HG02571 (cell line): ENCODE results near the gene SCAF8.

Experiments used
- ATAC-seq: cut with Tn5 transposase; IDR thresholded peaks from one replicate; pipeline ENCODE4 v1.9.1; 2021; ENCODE audit warnings: mild to moderate bottlenecking, moderate library complexity; ENCODE audit not compliant: unreplicated experiment

Gene SCAF8

GRCh38 chr6:154830771-154831170, 97.6 kb downstream of the SCAF8 start:
- no peak for ATAC-seq

- no peak for ATAC-seq
These were observed 102.1 kb downstream of the SCAF8 start for GRCh38 chr6:154835307-154835706.

DNA sequence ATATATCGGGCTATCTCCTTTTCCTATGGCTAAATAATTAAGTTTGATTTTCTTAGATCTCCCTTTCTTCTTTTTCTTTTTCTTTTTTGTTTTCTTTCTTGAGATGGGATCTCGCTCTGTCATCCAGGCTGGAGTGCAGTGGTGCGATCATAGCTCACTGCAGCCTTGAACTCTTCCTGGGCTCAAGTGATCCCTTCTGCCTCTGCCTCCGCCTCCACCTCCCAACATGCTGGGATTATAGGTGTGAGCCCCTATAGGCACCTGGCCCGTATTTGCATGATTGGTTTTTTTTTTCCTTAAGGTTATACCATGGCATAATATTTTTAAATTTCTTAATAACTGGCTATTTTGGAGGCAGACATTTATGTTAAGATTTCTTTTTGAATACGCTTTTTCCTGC, 106.3 kb downstream of the SCAF8 start:
- no peak for ATAC-seq

DNA sequence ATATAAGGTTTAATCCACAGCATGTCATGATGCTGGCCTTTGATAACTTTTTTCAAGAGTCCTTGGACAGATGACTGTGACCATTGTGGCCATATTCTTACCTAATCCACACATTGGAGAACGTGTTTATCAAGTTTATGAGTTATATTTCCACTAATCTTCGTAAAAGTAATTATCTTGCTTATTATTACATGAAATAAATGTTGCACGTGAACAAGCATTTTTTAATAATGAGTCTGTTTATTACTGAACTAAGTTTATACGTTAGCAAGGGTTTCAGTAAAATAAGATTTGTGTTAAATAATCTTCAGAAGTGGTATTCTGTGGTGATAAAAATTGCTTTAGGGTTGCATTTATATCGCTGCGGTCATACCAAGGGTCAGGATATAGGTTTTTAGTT, 107.1 kb downstream of the SCAF8 start:
- ATAC-seq: no peak

GRCh38 chr6:154841109-154841508, 107.9 kb downstream of the SCAF8 start:
- no peak for ATAC-seq

DNA sequence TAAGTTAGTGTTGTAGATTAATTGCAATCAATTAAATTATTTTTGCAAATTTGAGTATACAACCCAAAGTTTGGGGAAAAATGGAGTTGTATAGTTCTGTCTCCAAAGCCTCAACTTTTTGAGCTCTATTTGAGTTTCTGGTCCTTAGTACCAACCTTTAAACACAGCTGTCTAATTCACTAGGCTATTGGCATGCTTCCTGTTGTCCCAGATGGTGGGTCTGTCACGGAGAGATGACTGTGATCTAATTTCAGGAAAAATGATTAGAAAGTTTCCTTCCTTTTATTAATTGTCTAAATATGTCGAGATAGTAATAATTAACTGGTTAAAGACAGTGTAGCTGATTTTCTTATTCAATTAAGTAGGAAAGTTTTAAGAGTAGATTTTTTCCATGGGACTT, 109.6 kb downstream of the SCAF8 start:
- ATAC-seq: no peak

- ATAC-seq: no peak
These were observed 114.1 kb downstream of the SCAF8 start for GRCh38 chr6:154847318-154847717.

GRCh38 chr6:154848580-154848979, 115.4 kb downstream of the SCAF8 start:
- no peak for ATAC-seq

DNA sequence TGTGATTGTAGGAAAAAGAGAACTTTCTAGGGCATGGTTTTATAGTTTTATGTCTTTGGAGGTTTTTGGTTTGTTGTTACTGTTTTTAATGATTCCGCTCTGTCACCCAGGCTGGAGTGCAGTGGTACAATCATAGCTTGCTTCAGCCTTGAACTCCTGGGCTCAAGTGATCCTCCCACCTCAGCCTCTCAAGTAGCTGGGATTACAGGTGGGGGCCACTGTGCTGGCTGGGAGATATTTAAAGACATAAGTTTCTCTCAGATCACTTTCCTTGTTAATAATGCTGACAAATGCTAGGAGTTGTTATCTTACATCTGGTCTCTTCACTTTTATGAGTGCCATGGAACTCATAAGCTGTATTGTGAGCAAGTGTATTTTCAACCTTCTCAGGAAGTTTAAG, 116.3 kb downstream of the SCAF8 start:
- ATAC-seq: no peak

GRCh38 chr6:154852687-154853086, 119.5 kb downstream of the SCAF8 start:
- no peak for ATAC-seq

- ATAC-seq: no peak
These were observed 124.3 kb downstream of the SCAF8 start for GRCh38 chr6:154857529-154857928.

GRCh38 chr6:154861825-154862224, 128.6 kb downstream of the SCAF8 start:
- no peak for ATAC-seq

DNA sequence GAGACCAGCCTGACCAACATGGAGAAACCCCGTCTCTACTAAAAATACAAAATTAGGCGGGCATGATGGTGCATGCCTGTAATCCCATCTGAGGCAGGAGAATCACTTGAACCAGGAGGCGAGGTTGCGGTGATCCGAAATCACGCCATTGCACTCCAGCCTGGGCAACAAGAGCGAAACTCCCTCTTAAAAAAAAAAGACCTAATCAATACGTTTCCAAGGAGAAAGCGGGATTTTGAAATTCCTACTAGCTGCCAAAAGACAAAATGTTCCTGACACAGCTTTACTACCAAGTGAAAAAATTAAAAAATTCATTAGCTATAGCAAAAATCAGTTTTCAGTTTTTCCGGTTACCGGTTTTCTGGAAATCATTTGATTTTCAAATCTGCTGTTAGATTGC, 129.3 kb downstream of the SCAF8 start:
- no peak for ATAC-seq

- no peak for ATAC-seq
These were observed 130.8 kb downstream of the SCAF8 start for GRCh38 chr6:154864066-154864430.

DNA sequence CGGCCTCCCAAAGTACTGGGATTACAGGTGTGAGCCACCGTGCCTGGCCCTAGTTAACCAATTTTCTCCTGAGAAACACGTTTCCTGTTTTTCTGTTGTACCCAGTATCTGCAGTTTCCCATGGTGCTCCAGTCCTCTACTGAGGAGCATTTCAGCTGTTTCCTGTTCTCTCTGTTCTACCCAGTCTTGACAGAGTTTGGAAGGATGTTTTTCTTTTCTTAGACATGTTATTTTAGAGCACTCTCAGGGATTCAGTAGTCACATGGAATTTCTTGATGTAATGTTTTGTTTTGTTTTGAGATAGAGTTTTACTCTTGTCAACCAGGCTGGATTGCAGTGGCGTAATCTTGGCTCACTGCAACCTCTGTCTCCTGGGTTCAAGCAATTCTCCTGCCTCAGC, 132.1 kb downstream of the SCAF8 start:
- ATAC-seq: no peak

- ATAC-seq: no peak
These were observed 135.0 kb downstream of the SCAF8 start for GRCh38 chr6:154868143-154868594.

- no peak for ATAC-seq
These were observed 139.4 kb downstream of the SCAF8 start for GRCh38 chr6:154872542-154873114.

DNA sequence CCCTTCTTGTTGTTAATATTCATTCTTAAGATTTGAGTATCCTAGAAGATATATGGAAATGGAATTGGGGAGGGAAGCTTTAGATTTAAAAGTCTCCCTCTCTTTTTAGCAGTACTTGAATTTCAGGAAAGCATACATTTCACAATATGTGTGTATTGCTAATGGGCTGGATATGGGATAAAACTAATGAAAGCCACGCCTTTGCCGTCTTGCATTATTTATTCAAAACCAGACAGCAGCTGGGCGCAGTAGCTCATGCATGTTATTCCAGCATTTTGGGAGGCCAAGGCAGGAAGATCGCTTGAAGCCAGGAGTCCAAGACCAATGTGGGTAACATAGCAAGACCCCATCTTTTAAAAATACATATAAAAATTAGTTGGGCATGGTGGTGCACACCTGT, 140.3 kb downstream of the SCAF8 start:
- ATAC-seq: no peak

DNA sequence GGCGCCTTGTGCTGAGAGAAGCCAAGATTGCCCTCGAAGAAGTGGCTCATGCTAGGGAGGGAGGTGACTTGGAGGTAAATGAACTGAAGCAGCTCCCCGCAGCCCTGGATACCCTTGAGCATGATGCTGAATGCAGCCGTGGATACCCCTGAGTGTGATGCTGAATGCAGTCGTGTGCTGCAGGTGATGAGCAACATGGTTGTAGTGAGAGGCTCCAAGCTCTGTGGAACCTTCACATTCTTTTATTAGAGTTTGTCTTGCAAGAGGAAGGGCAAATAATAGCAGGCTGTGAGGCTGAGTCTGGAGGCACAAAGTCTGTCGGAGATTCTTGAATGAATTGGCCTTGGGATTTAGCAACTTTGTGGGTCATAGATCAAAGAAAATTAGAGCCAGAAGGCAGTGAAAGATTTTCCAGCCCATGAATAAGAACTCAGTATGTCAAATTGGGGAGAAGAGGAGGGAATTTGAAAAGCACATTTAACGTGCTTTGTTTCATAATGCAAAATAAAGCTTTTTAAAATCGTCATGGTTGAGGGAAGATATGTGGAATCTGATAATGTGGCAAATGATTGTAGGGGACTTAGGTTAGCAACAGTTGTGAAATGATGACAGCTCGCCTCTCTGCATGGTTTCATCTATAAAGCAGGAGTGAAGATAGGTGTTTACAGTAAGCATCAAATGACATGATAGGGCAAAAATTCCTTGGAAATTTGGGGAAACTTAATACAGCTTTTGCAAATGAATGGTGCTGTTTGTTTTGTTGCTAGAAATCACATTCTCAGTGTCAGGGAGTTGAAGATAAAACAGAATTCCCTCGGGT, 141.8 kb downstream of the SCAF8 start:
- ATAC-seq: no peak

- no peak for ATAC-seq
These were observed 143.5 kb downstream of the SCAF8 start for GRCh38 chr6:154876486-154877280.

GRCh38 chr6:154878871-154879491, 145.8 kb downstream of the SCAF8 start:
- no peak for ATAC-seq
